ENCODE measurements around the gene DLX5. TPM values are rescaled to one million over a fixed set of nuclear protein-coding genes. Genes with fewer than 3 reads are reported as not detected.

DLX5 gene
- total and polyA plus RNA-seq, 4 donors, result 1.1 to 1.4 TPM; not detected in 2

- H3K27ac ChIP-seq (ENCODE audit: low read depth in 1 of 2, low read length in 2 of 2), result no peak overlapping the region
- DNase-seq, result peak; percentile 82 to 92
- H3K9me3 ChIP-seq (ENCODE audit: control insufficient read depth, low read length), result no peaks in the 10 kb centered on the region
- WGBS, 2 donors, result 5 to 6% methylated on average over 23 of the region's 23 CpGs
- peak overlapping the region in 1 of 2 donors; percentile 47 for H3K4me3 ChIP-seq (ENCODE audit: low read length in 2 of 2)
- no peaks in the 10 kb centered on the region for H3K4me1 ChIP-seq (ENCODE audit: control insufficient read depth in 1 of 2, insufficient read depth in 2 of 2, low read length in 2 of 2)
- ATAC-seq (ENCODE audit: low FRiP score), result peak; percentile 87
- H3K36me3 ChIP-seq (ENCODE audit: control insufficient read depth in 1 of 2, insufficient read depth in 2 of 2, low read length in 1 of 2), result no peaks in the 10 kb centered on the region
- peaks cover 0 to 2% of the 10 kb centered on the region in 2 donors for H3K27me3 ChIP-seq (ENCODE audit: control insufficient read depth in 1 of 2, insufficient read depth in 2 of 2, low read length in 1 of 2)
- intact Hi-C loops (cut with DNase I), result loop anchor here (2.0 to 10.0 kb wide), 5 partner anchors 313 to 1110 kb away; partner anchors contain the start of gene SEM1 (in 1 of the 2)
These were observed 3.0 kb upstream of the DLX5 start for GRCh38 chr7:97027427-97028234.

GRCh38 chr7:97026715-97027426 is 2.2 kb upstream of the DLX5 start:
- Histone ChIP-seq H3K9me3 (ENCODE audit: control insufficient read depth, low read length) (no peaks in the 10 kb centered on the region), H3K27ac (ENCODE audit: low read depth in 1 of 2, low read length in 2 of 2) (no peak overlapping the region), H3K4me1 (ENCODE audit: control insufficient read depth in 1 of 2, insufficient read depth in 2 of 2, low read length in 2 of 2) (no peaks in the 10 kb centered on the region), H3K36me3 (ENCODE audit: control insufficient read depth in 1 of 2, insufficient read depth in 2 of 2, low read length in 1 of 2) (no peaks in the 10 kb centered on the region), H3K4me3 (ENCODE audit: low read length in 2 of 2) (peak overlapping the region in 1 of 2 donors; percentile 47), H3K27me3 (ENCODE audit: control insufficient read depth in 1 of 2, insufficient read depth in 2 of 2, low read length in 1 of 2) (peaks cover 0 to 2% of the 10 kb centered on the region in 2 donors)
- DNase-seq (no peak), ATAC-seq (ENCODE audit: low FRiP score) (no peak)
- intact Hi-C loops (cut with DNase I), result loop anchor here (2.0 to 10.0 kb wide), 5 partner anchors 312 to 1110 kb away; partner anchors contain the start of gene SEM1 (in 1 of the 2)
- 24 to 46% methylated on average over 17 of the region's 17 CpGs for WGBS, 2 donors

GRCh38 chr7:97025983-97026714 is 1.5 kb upstream of the DLX5 start:
- H3K36me3 ChIP-seq (ENCODE audit: control insufficient read depth in 1 of 2, insufficient read depth in 2 of 2, low read length in 1 of 2), result no peaks in the 10 kb centered on the region
- DNase-seq, result peak in 1 of 2 donors; percentile 52
- intact Hi-C loops (cut with DNase I), result loop anchor here (2.0 to 10.0 kb wide), 5 partner anchors 311 to 1109 kb away; partner anchors contain the start of gene SEM1 (in 1 of the 2)
- H3K9me3 ChIP-seq (ENCODE audit: control insufficient read depth, low read length), result no peaks in the 10 kb centered on the region
- no peak overlapping the region for H3K27ac ChIP-seq (ENCODE audit: low read depth in 1 of 2, low read length in 2 of 2)
- H3K4me1 ChIP-seq (ENCODE audit: control insufficient read depth in 1 of 2, insufficient read depth in 2 of 2, low read length in 2 of 2), result no peaks in the 10 kb centered on the region
- peaks cover 0 to 2% of the 10 kb centered on the region in 2 donors for H3K27me3 ChIP-seq (ENCODE audit: control insufficient read depth in 1 of 2, insufficient read depth in 2 of 2, low read length in 1 of 2)
- 10 to 30% methylated on average over 29 of the region's 29 CpGs for WGBS, 2 donors
- H3K4me3 ChIP-seq (ENCODE audit: low read length in 2 of 2), result no peak overlapping the region
- no peak for ATAC-seq (ENCODE audit: low FRiP score)

- Histone ChIP-seq H3K4me1 (ENCODE audit: control insufficient read depth in 1 of 2, insufficient read depth in 2 of 2, low read length in 2 of 2) (no peaks in the 10 kb centered on the region), H3K36me3 (ENCODE audit: control insufficient read depth in 1 of 2, insufficient read depth in 2 of 2, low read length in 1 of 2) (no peaks in the 10 kb centered on the region), H3K4me3 (ENCODE audit: low read length in 2 of 2) (no peak overlapping the region), H3K27me3 (ENCODE audit: control insufficient read depth in 1 of 2, insufficient read depth in 2 of 2, low read length in 1 of 2) (peaks cover 0 to 2% of the 10 kb centered on the region in 2 donors), H3K9me3 (ENCODE audit: control insufficient read depth, low read length) (no peaks in the 10 kb centered on the region), H3K27ac (ENCODE audit: low read depth in 1 of 2, low read length in 2 of 2) (no peak overlapping the region)
- DNase-seq, result no peak
- intact Hi-C loops (cut with DNase I), result loop anchor here (5.0 to 10.0 kb wide), 4 partner anchors 310 to 1108 kb away; partner anchors contain the start of gene SEM1 (in 1 of the 2)
- WGBS, 2 donors, result 19 to 27% methylated on average over 8 of the region's 8 CpGs
- ATAC-seq (ENCODE audit: low FRiP score), result no peak
These were observed 484 bp upstream of the DLX5 start for GRCh38 chr7:97025130-97025499.

- no peak overlapping the region for H3K4me3 ChIP-seq (ENCODE audit: low read length in 2 of 2)
- no peak for DNase-seq
- intact Hi-C loops (cut with DNase I), result loop anchor here (10.0 kb wide), 2 partner anchors 308 to 318 kb away; partner anchors contain the start of gene SEM1 (in 1 of the 2)
- H3K36me3 ChIP-seq (ENCODE audit: control insufficient read depth in 1 of 2, insufficient read depth in 2 of 2, low read length in 1 of 2), result no peaks in the 10 kb centered on the region
- H3K27ac ChIP-seq (ENCODE audit: low read depth in 1 of 2, low read length in 2 of 2), result no peak overlapping the region
- no peaks in the 10 kb centered on the region for H3K9me3 ChIP-seq (ENCODE audit: control insufficient read depth, low read length)
- ATAC-seq (ENCODE audit: low FRiP score), result no peak
- 5 to 10% methylated on average over 34 to 35 of the region's 35 CpGs for whole genome bisulfite sequencing, 2 donors
- peaks cover 0 to 2% of the 10 kb centered on the region in 2 donors for H3K27me3 ChIP-seq (ENCODE audit: control insufficient read depth in 1 of 2, insufficient read depth in 2 of 2, low read length in 1 of 2)
- H3K4me1 ChIP-seq (ENCODE audit: control insufficient read depth in 1 of 2, insufficient read depth in 2 of 2, low read length in 2 of 2), result no peaks in the 10 kb centered on the region
These were observed 1.9 kb downstream of the DLX5 start for GRCh38 chr7:97022491-97023306.

- intact Hi-C loops (cut with DNase I), result loop anchor here (10.0 kb wide), 2 partner anchors 307 to 317 kb away; partner anchors contain the start of gene SEM1 (in 1 of the 2)
- H3K4me3 ChIP-seq (ENCODE audit: low read length in 2 of 2), result no peak overlapping the region
These were observed 2.7 kb downstream of the DLX5 start for GRCh38 chr7:97021747-97022490.

GRCh38 chr7:97020996-97021746 is 3.5 kb downstream of the DLX5 start:
- no peak for ATAC-seq (ENCODE audit: low FRiP score)
- 6 to 10% methylated on average over 65 to 67 of the region's 67 CpGs for WGBS, 2 donors

More at GRCh38 chr7:97021747-97022490, 2.7 kb downstream of the DLX5 start:
- Histone ChIP-seq H3K27ac (ENCODE audit: low read depth in 1 of 2, low read length in 2 of 2) (no peak overlapping the region), H3K9me3 (ENCODE audit: control insufficient read depth, low read length) (no peaks in the 10 kb centered on the region), H3K36me3 (ENCODE audit: control insufficient read depth in 1 of 2, insufficient read depth in 2 of 2, low read length in 1 of 2) (no peaks in the 10 kb centered on the region), H3K4me1 (ENCODE audit: control insufficient read depth in 1 of 2, insufficient read depth in 2 of 2, low read length in 2 of 2) (no peaks in the 10 kb centered on the region), H3K27me3 (ENCODE audit: control insufficient read depth in 1 of 2, insufficient read depth in 2 of 2, low read length in 1 of 2) (peaks cover 0 to 2% of the 10 kb centered on the region in 2 donors)
- 14 to 27% methylated on average over 39 of the region's 39 CpGs for WGBS, 2 donors
- no peak for ATAC-seq (ENCODE audit: low FRiP score)
- no peak for DNase-seq

More at GRCh38 chr7:97020996-97021746, 3.5 kb downstream of the DLX5 start:
- H3K36me3 ChIP-seq (ENCODE audit: control insufficient read depth in 1 of 2, insufficient read depth in 2 of 2, low read length in 1 of 2), result no peaks in the 10 kb centered on the region
- no peak for DNase-seq
- no peaks in the 10 kb centered on the region for H3K9me3 ChIP-seq (ENCODE audit: control insufficient read depth, low read length)
- intact Hi-C loops (cut with DNase I), result loop anchor here (10.0 kb wide), 2 partner anchors 306 to 316 kb away; partner anchors contain the start of gene SEM1 (in 1 of the 2)
- no peaks in the 10 kb centered on the region for H3K4me1 ChIP-seq (ENCODE audit: control insufficient read depth in 1 of 2, insufficient read depth in 2 of 2, low read length in 2 of 2)
- H3K4me3 ChIP-seq (ENCODE audit: low read length in 2 of 2), result no peak overlapping the region
- peaks cover 0 to 2% of the 10 kb centered on the region in 2 donors for H3K27me3 ChIP-seq (ENCODE audit: control insufficient read depth in 1 of 2, insufficient read depth in 2 of 2, low read length in 1 of 2)
- H3K27ac ChIP-seq (ENCODE audit: low read depth in 1 of 2, low read length in 2 of 2), result no peak overlapping the region

All from aorta (tissue), 5 donors.